Adrenal gland (tissue), 12 donors: ENCODE data around the gene FGD2. TPM values are rescaled to one million over a fixed set of nuclear protein-coding genes. Genes with fewer than 3 reads are reported as not detected.

Source experiments
- DNase-seq, 7 donors: peaks; one replicate each; pipeline ENCODE4 v3.0.0-alpha.2; 2019 to 2020
- H3K27ac ChIP-seq, 5 donors: fragments of 200-600 bp; sonication (generic) in 4 of 5; 1 replicate in 3 of 5; 2 replicates in 2 of 5; pipeline versions ENCODE4 v1.5.1 to v1.8.0; 2016 to 2020; ENCODE audit warnings: mild to moderate bottlenecking in 1 of 5
- H3K27me3 ChIP-seq: fragments of 200-600 bp; 2 replicates; pipeline ENCODE4 v1.8.0; 2021
- H3K36me3 ChIP-seq, 2 donors: fragments of 200-600 bp; replicated peaks in 1 of 2; 1 replicate in 1 of 2; 2 replicates in 1 of 2; pipeline versions ENCODE4 v1.5.1 to v1.8.0; 2018 to 2022
- H3K4me1 ChIP-seq, 2 donors: fragments of 200-600 bp; replicated peaks in 1 of 2; 1 replicate in 1 of 2; 2 replicates in 1 of 2; pipeline versions ENCODE4 v1.5.1 to v1.8.0; 2018 to 2021
- H3K4me3 ChIP-seq, 4 donors: fragments of 200-600 bp; sonication (generic) in 3 of 4; one replicate each; pipeline ENCODE4 v1.5.1; 2016 to 2018
- H3K9me3 ChIP-seq, 3 donors: fragments of 200-600 bp; sonication (generic) in 1 of 3; replicated peaks in 1 of 3; 1 replicate in 2 of 3; 2 replicates in 1 of 3; pipeline versions ENCODE4 v1.5.1 to v1.8.0; 2016 to 2021
- POLR2A ChIP-seq, 2 donors: fragments of 450-650 bp; IDR thresholded peaks; one replicate each; pipeline ENCODE4 v1.6.1; 2017; ENCODE audit warnings: antibody characterized with exemption in 2 of 2, mild to moderate bottlenecking in 2 of 2, moderate library complexity in 1 of 2
- WGBS, 4 donors: extraction: QIAGEN DNeasy Blood & Tissue Kit in 2 of 4; methylation state at CpG; one replicate each; pipeline versions ENCODE4 v1.1.5 to v1.1.7; 2013 to 2017; 5-methylcytosine and 5-hydroxymethylcytosine counted together
- intact Hi-C, 2 donors: fragments of 100-400 bp; cut with DNase I; formaldehyde crosslinking; loops; one replicate each; pipeline versions ENCODE4 v1.14.1 to v1.15.0; 2022 to 2023
- polyA plus RNA-seq, 3 donors: library from polyadenylated mRNA; stranded (reverse); fragments of 200-250 nt in 2 of 3; fragments of 350-450 nt in 1 of 3; fragmentation: Illumina TruSeq in 1 of 3; extraction: RNeasy Lipid Tissue Mini Kit (QIAGEN cat#74804) in 1 of 3; gene quantifications; one replicate each; pipeline ENCODE4 v1.2.3, GENCODE V29; 2013 to 2014
- total RNA-seq, 9 donors: library from RNA; depleted of rRNA in 4 of 9; stranded (reverse); fragments of >200 nt in 4 of 9; fragments of 120-200 nt in 1 of 9; fragmentation: NEBNext Ultra II Directional in 1 of 9; extraction: Animal tissue kit (Norgen Biotek cat#: 25700) in 1 of 9; gene quantifications; one replicate each; pipeline versions ENCODE4 v1.1.0 to v1.2.4, GENCODE V29; 2013 to 2023
- TF ChIP-seq, protein P1 (sequence below), 6 experiments: fragments of 450-650 bp in 4 of 6; fragments of 200-600 bp in 2 of 6; sonication (generic) in 1 of 6; IDR thresholded peaks; 1 replicate in 5 of 6; 2 replicates in 1 of 6; pipeline versions ENCODE4 v1.5.1 to v1.8.0; 2016 to 2021; ENCODE audit warnings: antibody characterized with exemption in 6 of 6, mild to moderate bottlenecking in 2 of 6, moderate library complexity in 1 of 6
- donor health status: healthy with polysubstance abuse.
- donor health status: Bipolar disorder and iron deficiency.
- donor health status: DM: yes; HTN: yes; CAD: no.
- donor health status: DM: no; HTN: no; CAD: no.
- donor health status: DM: no; HTN: no; CAD: no.
- donor health status: DM: yes; HTN: yes; CAD: no.

Gene FGD2
- total and polyA plus RNA-seq, 12 donors: 2.0 to 117 (median 26.4) TPM

DNA sequence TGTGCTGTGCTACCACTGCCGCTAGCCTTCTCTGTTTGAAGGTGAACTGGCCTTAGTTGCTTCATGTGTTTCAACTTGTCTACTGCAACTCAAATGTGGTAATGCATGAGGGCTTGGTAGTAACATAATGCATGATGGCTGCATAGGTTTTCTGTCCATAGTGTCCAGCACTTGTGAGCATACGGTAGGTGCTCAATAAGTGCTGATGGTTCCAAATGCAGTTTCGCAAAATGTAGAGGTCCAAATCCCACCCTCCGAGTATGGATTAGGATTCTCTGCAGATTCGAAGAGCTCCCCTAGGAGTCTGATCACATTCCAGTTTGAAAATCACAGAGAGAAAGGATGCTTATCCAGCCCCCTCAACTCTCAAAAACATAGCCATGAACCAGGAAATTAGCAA lies 64.2 kb downstream of the FGD2 start:
- H3K9me3 ChIP-seq: no peaks in the 10 kb centered on the region
- 78 to 88% (median 85%) methylated on average over 5 of the region's 5 CpGs for WGBS, 4 donors
- intact Hi-C loops: no loop called here
- no peak overlapping the region for H3K4me3 ChIP-seq
- H3K27me3 ChIP-seq: no peaks in the 10 kb centered on the region
- no peak overlapping the region for H3K27ac ChIP-seq
- H3K36me3 ChIP-seq: no peaks in the 10 kb centered on the region
- no peaks in the 10 kb centered on the region for H3K4me1 ChIP-seq
- TF ChIP-seq POLR2A (IDR thresholded peaks at IDR 0.05): no peak
- TF ChIP-seq, protein P1, sequence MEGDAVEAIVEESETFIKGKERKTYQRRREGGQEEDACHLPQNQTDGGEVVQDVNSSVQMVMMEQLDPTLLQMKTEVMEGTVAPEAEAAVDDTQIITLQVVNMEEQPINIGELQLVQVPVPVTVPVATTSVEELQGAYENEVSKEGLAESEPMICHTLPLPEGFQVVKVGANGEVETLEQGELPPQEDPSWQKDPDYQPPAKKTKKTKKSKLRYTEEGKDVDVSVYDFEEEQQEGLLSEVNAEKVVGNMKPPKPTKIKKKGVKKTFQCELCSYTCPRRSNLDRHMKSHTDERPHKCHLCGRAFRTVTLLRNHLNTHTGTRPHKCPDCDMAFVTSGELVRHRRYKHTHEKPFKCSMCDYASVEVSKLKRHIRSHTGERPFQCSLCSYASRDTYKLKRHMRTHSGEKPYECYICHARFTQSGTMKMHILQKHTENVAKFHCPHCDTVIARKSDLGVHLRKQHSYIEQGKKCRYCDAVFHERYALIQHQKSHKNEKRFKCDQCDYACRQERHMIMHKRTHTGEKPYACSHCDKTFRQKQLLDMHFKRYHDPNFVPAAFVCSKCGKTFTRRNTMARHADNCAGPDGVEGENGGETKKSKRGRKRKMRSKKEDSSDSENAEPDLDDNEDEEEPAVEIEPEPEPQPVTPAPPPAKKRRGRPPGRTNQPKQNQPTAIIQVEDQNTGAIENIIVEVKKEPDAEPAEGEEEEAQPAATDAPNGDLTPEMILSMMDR (IDR thresholded peaks at IDR 0.05): no peak
- DNase-seq: no peak

DNA sequence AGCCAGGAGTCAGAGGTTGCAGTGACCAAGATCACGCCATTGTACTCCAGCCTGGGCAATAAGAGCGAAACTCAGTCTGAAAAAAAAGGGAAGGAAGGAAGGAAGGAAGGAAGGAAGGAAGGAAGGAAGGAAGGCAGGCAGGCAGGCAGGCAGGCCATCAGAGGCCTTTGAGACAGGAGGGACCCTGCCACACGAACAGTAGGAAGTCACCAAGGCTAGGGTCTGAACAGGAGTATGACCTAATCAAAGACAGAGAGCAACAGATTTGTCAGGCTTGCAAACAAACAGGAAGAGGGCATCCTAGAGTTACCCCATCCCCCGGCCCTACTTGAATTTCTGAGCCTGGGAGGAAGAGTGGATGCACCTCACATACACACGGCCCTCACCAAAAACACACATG lies 67.1 kb downstream of the FGD2 start:
- intact Hi-C loops: no loop called here
- 67 to 83% (median 74%) methylated on average over 5 of the region's 5 CpGs for WGBS, 4 donors
- H3K9me3 ChIP-seq: no peaks in the 10 kb centered on the region
- no peak for TF ChIP-seq POLR2A (IDR thresholded peaks at IDR 0.05)
- TF ChIP-seq, protein P1 (IDR thresholded peaks at IDR 0.05): no peak
- DNase-seq: no peak
- no peak overlapping the region for H3K4me3 ChIP-seq
- H3K4me1 ChIP-seq: no peaks in the 10 kb centered on the region
- no peaks in the 10 kb centered on the region for H3K36me3 ChIP-seq
- H3K27me3 ChIP-seq: no peaks in the 10 kb centered on the region
- H3K27ac ChIP-seq: no peak overlapping the region

DNA sequence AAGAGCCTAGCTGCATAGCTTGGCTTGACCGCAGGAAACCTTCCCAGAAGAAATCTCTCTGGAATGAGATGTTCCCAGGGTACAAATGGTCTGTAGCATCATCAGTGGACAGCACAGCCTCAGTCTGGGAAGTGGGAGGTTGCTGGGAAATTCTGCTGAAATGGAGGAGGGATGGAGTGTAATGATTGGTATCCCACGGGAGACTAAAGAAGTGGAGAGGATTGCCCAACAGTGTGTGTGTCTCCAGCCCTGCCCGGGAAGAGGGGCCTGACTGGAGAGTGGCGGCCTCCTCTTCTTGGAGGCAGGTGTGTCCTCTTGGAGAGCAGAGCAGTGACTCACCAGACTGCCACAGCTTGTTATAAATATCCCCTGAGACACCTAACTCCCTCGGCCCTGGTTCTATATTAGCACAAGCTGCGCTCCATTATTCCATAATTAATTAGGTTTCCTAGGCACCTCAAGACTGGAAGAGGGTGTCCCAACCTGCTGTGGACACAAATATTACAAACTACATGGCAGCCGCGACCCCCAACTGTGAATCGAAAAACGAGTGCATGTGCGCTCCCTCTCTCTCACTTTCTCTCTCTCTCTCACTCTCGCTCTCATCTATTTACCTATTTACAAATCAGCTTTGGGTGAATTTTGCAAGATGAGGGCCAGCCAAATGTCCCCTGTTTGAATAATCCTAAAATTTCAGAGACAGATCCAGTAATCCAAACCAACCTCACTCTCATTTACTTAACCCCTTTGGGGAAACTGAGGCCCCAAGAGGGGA lies 68.8 kb downstream of the FGD2 start:
- no peak overlapping the region for H3K4me3 ChIP-seq
- no peaks in the 10 kb centered on the region for H3K9me3 ChIP-seq
- 85 to 88% (median 87%) methylated on average over 12 of the region's 12 CpGs for WGBS, 4 donors
- no peaks in the 10 kb centered on the region for H3K4me1 ChIP-seq
- TF ChIP-seq, protein P1 (IDR thresholded peaks at IDR 0.05): no peak
- intact Hi-C loops: no loop called here
- no peak overlapping the region for H3K27ac ChIP-seq
- no peaks in the 10 kb centered on the region for H3K27me3 ChIP-seq
- DNase-seq: no peak
- H3K36me3 ChIP-seq: no peaks in the 10 kb centered on the region

DNA sequence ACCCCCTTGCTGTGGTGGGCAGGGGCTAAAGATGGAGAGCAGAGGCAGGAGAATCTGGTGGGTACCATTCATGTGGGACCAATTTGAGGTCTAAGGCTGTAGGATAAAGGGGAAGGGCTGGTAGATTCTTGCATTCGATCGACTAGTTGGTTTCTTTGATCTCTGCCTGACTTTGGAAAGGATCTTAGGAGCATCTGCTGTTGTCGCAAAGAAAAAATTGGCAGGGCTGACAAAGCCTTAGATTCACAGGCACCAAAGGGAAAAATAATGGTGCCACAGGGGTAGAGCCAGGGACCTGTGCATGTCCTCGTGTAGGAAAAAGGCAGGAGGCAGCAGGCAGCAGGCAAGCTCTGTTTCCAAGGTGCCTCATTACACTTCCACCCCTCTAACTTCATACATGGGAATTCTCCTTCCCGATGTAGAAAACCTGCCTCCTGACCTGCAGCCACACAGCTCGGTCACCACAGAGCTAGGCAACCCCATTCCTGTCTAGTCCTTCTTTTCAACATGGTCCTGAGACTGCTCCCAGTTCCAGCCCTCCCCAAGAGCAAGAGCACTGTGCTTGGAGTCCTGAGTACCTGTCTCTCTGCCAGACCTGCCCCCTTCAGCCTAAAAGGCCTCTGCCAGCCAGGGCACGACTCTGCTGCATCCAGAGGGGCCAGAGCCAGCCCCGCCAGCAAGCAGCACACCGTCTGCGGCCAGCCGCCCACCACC lies 71.9 kb downstream of the FGD2 start:
- no peaks in the 10 kb centered on the region for H3K27me3 ChIP-seq
- no peak for TF ChIP-seq POLR2A (IDR thresholded peaks at IDR 0.05)
- TF ChIP-seq, protein P1 (IDR thresholded peaks at IDR 0.05): no peak
- H3K4me3 ChIP-seq: no peak overlapping the region
- no peaks in the 10 kb centered on the region for H3K9me3 ChIP-seq
- WGBS, 4 donors: 59 to 80% (median 71%) methylated on average over 7 to 11 of the region's 11 CpGs
- intact Hi-C loops: no loop called here
- DNase-seq: no peak
- no peaks in the 10 kb centered on the region for H3K4me1 ChIP-seq
- no peaks in the 10 kb centered on the region for H3K36me3 ChIP-seq
- peak overlapping the region in 1 of 5 donors; percentile 14 for H3K27ac ChIP-seq
